A549 (cell line): ENCODE data around the gene GRIA1. TPM values are rescaled to one million over a fixed set of nuclear protein-coding genes. Genes with fewer than 3 reads are reported as not detected.

Source experiments
- ATAC-seq, 2 experiments: fragments of 200-7000 bp in 1 of 2; fragments of >200 bp in 1 of 2; cut with Nextera tagmentation in 1 of 2; cut with Tn5 transposase in 1 of 2; 3 replicates each; pipeline versions ENCODE4 v1.8.0 to v1.9.1; 2018 to 2020; ENCODE audit warnings: mild to moderate bottlenecking in 1 of 2, moderate library complexity in 1 of 2
- CTCF ChIA-PET: fragments of 300-600 bp; sonication (Branson Sonifier 250); formaldehyde crosslinking; extraction: SDS; loops from one replicate; lab custom pipeline; 2021; ENCODE audit warnings: antibody characterized with exemption, inconsistent platforms; lab: Yijun Ruan, JAX
- POLR2A ChIA-PET: fragments of 350-600 bp; formaldehyde crosslinking; extraction: SDS; loops from one replicate; lab custom pipeline; 2021; ENCODE audit warnings: antibody characterized with exemption, inconsistent platforms; lab: Yijun Ruan, JAX
- DNase-seq, 2 experiments: peaks; one replicate each; pipeline versions ENCODE4 v3.0.0 to v3.0.0-alpha.2; 2011 to 2016; ENCODE audit warnings: low read depth in 1 of 2, low spot score in 1 of 2
- FAIRE-seq: peaks from 2 replicates; lab custom pipeline; 2011; peaks lifted over from hg19 to GRCh38; lab: Jason Lieb, UNC
- H3K27ac ChIP-seq, 2 experiments: fragments of >200 bp; sonication (Bioruptor Twin); formaldehyde crosslinking; 3 replicates each; pipeline ENCODE4 v1.5.1; 2016 to 2017
- H3K4me1 ChIP-seq: fragments of >200 bp; sonication (Bioruptor Twin); formaldehyde crosslinking; 3 replicates; pipeline ENCODE4 v1.6.1; 2016
- H3K4me2 ChIP-seq: fragments of >200 bp; sonication (Bioruptor Twin); formaldehyde crosslinking; 3 replicates; pipeline ENCODE4 v1.6.1; 2016
- H3K4me3 ChIP-seq: fragments of >200 bp; sonication (Bioruptor Twin); formaldehyde crosslinking; 3 replicates; pipeline ENCODE4 v1.5.1; 2016
- H3K9me3 ChIP-seq: fragments of >200 bp; sonication (Bioruptor Twin); formaldehyde crosslinking; 3 replicates; pipeline ENCODE4 v1.6.1; 2016
- BCL3 ChIP-seq: fragments of >200 bp; sonication (Bioruptor Twin); formaldehyde crosslinking; IDR thresholded peaks from 3 replicates; pipeline ENCODE4 v1.6.1; 2016
- BHLHE40 ChIP-seq: IDR thresholded peaks from 2 replicates; pipeline ENCODE4 v1.6.1; 2012; ENCODE audit warnings: low read depth, low read length, inconsistent platforms
- CBX2 ChIP-seq: fragments of 200-600 bp; sonication (generic); IDR thresholded peaks from 2 replicates; pipeline ENCODE4 v1.6.1; 2016; ENCODE audit warnings: low read depth, mild to moderate bottlenecking, borderline replicate concordance
- CEBPB ChIP-seq, 2 experiments: fragments of >200 bp in 1 of 2; sonication (Bioruptor Twin) in 1 of 2; formaldehyde crosslinking in 1 of 2; IDR thresholded peaks; 2 replicates each; pipeline ENCODE4 v1.6.1; 2012 to 2016
- CHD2 ChIP-seq: fragments of 150-350 bp; IDR thresholded peaks from 2 replicates; pipeline ENCODE4 v1.6.1; 2014; ENCODE audit warnings: low read length; ENCODE audit not compliant: partially characterized antibody
- CHD4 ChIP-seq: fragments of 200-600 bp; sonication (generic); IDR thresholded peaks from 2 replicates; pipeline ENCODE4 v1.6.1; 2016; ENCODE audit warnings: antibody characterized with exemption, mild to moderate bottlenecking, borderline replicate concordance
- CTCF ChIP-seq: fragments of >200 bp; sonication (Bioruptor Twin); formaldehyde crosslinking; IDR thresholded peaks from 3 replicates; pipeline ENCODE4 v1.5.1; 2016
- EHF ChIP-seq: fragments of 250-450 bp; sonication (Bioruptor Pico); IDR thresholded peaks from 2 replicates; pipeline ENCODE4 v1.5.0; 2020; ENCODE audit warnings: mild to moderate bottlenecking
- EP300 ChIP-seq, 2 experiments: fragments of >200 bp; sonication (Bioruptor Twin); formaldehyde crosslinking; IDR thresholded peaks; 2 replicates in 1 of 2; 3 replicates in 1 of 2; pipeline ENCODE4 v1.6.1; 2016 to 2017
- GATA3 ChIP-seq: IDR thresholded peaks from 2 replicates; pipeline ENCODE4 v1.6.1; 2012; ENCODE audit warnings: borderline replicate concordance
- HDAC2 ChIP-seq: fragments of 200-600 bp; sonication (generic); IDR thresholded peaks from 2 replicates; pipeline ENCODE4 v1.6.1; 2016
- HES2 ChIP-seq: fragments of >200 bp; sonication (Bioruptor Twin); formaldehyde crosslinking; IDR thresholded peaks from 2 replicates; pipeline ENCODE4 v1.6.1; 2016
- HEYL ChIP-seq: fragments of 250-450 bp; sonication (Bioruptor Pico); IDR thresholded peaks from 2 replicates; pipeline ENCODE4 v1.8.0; 2021; ENCODE audit warnings: mild to moderate bottlenecking, moderate library complexity
- HOXB5 ChIP-seq: fragments of 250-450 bp; sonication (Bioruptor Pico); IDR thresholded peaks from 2 replicates; pipeline ENCODE4 v1.5.0; 2020; ENCODE audit warnings: mild to moderate bottlenecking, moderate library complexity
- JUNB ChIP-seq: fragments of >200 bp; sonication (Bioruptor Twin); formaldehyde crosslinking; IDR thresholded peaks from 2 replicates; pipeline ENCODE4 v1.6.1; 2016
- MAFK ChIP-seq: fragments of 450-650 bp; IDR thresholded peaks from 2 replicates; pipeline ENCODE4 v1.6.1; 2014; ENCODE audit not compliant: partially characterized antibody
- MAX ChIP-seq: IDR thresholded peaks from 2 replicates; pipeline ENCODE4 v1.6.1; 2012
- MAZ ChIP-seq: fragments of 150-350 bp; IDR thresholded peaks from 2 replicates; pipeline ENCODE4 v1.6.1; 2014; ENCODE audit warnings: antibody characterized with exemption, low read depth, low read length, borderline replicate concordance
- POLR2A ChIP-seq: IDR thresholded peaks from 2 replicates; pipeline ENCODE4 v1.6.1; 2012; ENCODE audit warnings: mild to moderate bottlenecking, low read length
- RARB ChIP-seq: fragments of 250-450 bp; sonication (Bioruptor Pico); IDR thresholded peaks from 2 replicates; pipeline ENCODE4 v1.8.0; 2021; ENCODE audit warnings: mild to moderate bottlenecking, moderate library complexity
- RCOR1 ChIP-seq: fragments of 150-350 bp; IDR thresholded peaks from 2 replicates; pipeline ENCODE4 v1.6.1; 2014; ENCODE audit warnings: antibody characterized with exemption, low read length, low read depth
- RFX5 ChIP-seq: fragments of 450-650 bp; IDR thresholded peaks from 2 replicates; pipeline ENCODE4 v1.7.1; 2014; ENCODE audit warnings: antibody characterized with exemption, mild to moderate bottlenecking, moderate library complexity
- SMC3 ChIP-seq: fragments of >200 bp; sonication (Bioruptor Twin); formaldehyde crosslinking; IDR thresholded peaks from 3 replicates; pipeline ENCODE4 v1.6.1; 2018; ENCODE audit warnings: inconsistent platforms
- TFCP2L1 ChIP-seq: fragments of 250-450 bp; sonication (Bioruptor Pico); IDR thresholded peaks from 2 replicates; pipeline ENCODE4 v1.5.0; 2021; ENCODE audit warnings: mild to moderate bottlenecking
- USF2 ChIP-seq: fragments of 450-650 bp; IDR thresholded peaks from 2 replicates; pipeline ENCODE4 v1.6.1; 2014; ENCODE audit warnings: antibody characterized with exemption
- WGBS: methylation state at CpG from one replicate; pipeline ENCODE4 v1.1.6; 2017; ENCODE audit errors: missing lambda C conversion rate; 5-methylcytosine and 5-hydroxymethylcytosine counted together
- polyA plus RNA-seq, 4 experiments: library from polyadenylated mRNA; depleted of rRNA in 3 of 4; stranded (reverse); fragments of >200 nt; fragmentation: RNase III in 1 of 4; extraction: RNeasy Plus Mini Kit Qiagen cat#74134 plus additional on column Dnase treatment in 1 of 4; gene quantifications; 2 replicates in 3 of 4; 3 replicates in 1 of 4; pipeline ENCODE4 v1.2.3, GENCODE V29; 2011 to 2017

The GRIA1 gene
- polyA plus RNA-seq, 2 of the 4 experiments (the other 2 are of a cell fraction): not detected

- no peak for TF ChIP-seq BCL3
- no peak for TF ChIP-seq EHF (CRISPR knock-in tag)
- no peak for TF ChIP-seq HES2
- TF ChIP-seq MAFK: no peak
- TF ChIP-seq TFCP2L1 (CRISPR knock-in tag): no peak
- TF ChIP-seq RFX5: no peak
- no peak for TF ChIP-seq CBX2
- no peak for TF ChIP-seq HEYL
- POLR2A ChIA-PET: no interaction called here
- no peaks in the 10 kb centered on the region for H3K4me1 ChIP-seq
- H3K9me3 ChIP-seq: no peaks in the 10 kb centered on the region
- FAIRE-seq (no peak), DNase-seq (no peak), ATAC-seq (no peak)
- H3K27ac ChIP-seq: no peak overlapping the region
- CTCF ChIA-PET: no interaction called here
- H3K4me2 ChIP-seq: no peak overlapping the region
- no peak overlapping the region for H3K4me3 ChIP-seq
- 48% methylated on average over 2 of the region's 2 CpGs for WGBS
Measured at GRCh38 chr5:153660919-153661318, 170.4 kb downstream of the GRIA1 start.

GRCh38 chr5:153661897-153662296 is 171.4 kb downstream of the GRIA1 start:
- no peak for ATAC-seq
- Histone ChIP-seq H3K4me2 (no peak overlapping the region), H3K27ac (no peak overlapping the region), H3K4me3 (no peak overlapping the region), H3K4me1 (no peaks in the 10 kb centered on the region), H3K9me3 (no peaks in the 10 kb centered on the region)
- POLR2A ChIA-PET: no interaction called here
- TF ChIP-seq HDAC2: no peak
- TF ChIP-seq HOXB5 (CRISPR knock-in tag): no peak
- TF ChIP-seq EHF (CRISPR knock-in tag): no peak
- no peak for TF ChIP-seq MAZ
- TF ChIP-seq EP300 (IDR thresholded peaks at IDR 0.05): no peak
- no peak for TF ChIP-seq CEBPB (IDR thresholded peaks at IDR 0.05)
- TF ChIP-seq CTCF: no peak
- no peak for TF ChIP-seq BHLHE40
- no peak for TF ChIP-seq GATA3
- TF ChIP-seq CHD2: no peak
- no peak for TF ChIP-seq SMC3
- TF ChIP-seq MAX: no peak
- TF ChIP-seq RCOR1: no peak
- TF ChIP-seq HES2: no peak
- TF ChIP-seq RARB (CRISPR knock-in tag): no peak
- no peak for TF ChIP-seq JUNB
- TF ChIP-seq USF2: no peak
- no peak for TF ChIP-seq CHD4
- no peak for TF ChIP-seq POLR2A
- CTCF ChIA-PET: no interaction called here
- DNase-seq: no peak
- no peak for FAIRE-seq
- 10% methylated on average over 2 of the region's 2 CpGs for WGBS
